ENCODE data around the gene SV2B.

SV2B gene

GRCh38 chr15:91237445-91237844, 137.4 kb downstream of the SV2B start:
- TF ChIP-seq, protein P1, sequence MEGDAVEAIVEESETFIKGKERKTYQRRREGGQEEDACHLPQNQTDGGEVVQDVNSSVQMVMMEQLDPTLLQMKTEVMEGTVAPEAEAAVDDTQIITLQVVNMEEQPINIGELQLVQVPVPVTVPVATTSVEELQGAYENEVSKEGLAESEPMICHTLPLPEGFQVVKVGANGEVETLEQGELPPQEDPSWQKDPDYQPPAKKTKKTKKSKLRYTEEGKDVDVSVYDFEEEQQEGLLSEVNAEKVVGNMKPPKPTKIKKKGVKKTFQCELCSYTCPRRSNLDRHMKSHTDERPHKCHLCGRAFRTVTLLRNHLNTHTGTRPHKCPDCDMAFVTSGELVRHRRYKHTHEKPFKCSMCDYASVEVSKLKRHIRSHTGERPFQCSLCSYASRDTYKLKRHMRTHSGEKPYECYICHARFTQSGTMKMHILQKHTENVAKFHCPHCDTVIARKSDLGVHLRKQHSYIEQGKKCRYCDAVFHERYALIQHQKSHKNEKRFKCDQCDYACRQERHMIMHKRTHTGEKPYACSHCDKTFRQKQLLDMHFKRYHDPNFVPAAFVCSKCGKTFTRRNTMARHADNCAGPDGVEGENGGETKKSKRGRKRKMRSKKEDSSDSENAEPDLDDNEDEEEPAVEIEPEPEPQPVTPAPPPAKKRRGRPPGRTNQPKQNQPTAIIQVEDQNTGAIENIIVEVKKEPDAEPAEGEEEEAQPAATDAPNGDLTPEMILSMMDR (conservative IDR thresholded peaks at IDR 0.05; ENCODE audit: low read length), result no peak
- H3K4me3 ChIP-seq (ENCODE audit: low read length), result no peak overlapping the region

DNA sequence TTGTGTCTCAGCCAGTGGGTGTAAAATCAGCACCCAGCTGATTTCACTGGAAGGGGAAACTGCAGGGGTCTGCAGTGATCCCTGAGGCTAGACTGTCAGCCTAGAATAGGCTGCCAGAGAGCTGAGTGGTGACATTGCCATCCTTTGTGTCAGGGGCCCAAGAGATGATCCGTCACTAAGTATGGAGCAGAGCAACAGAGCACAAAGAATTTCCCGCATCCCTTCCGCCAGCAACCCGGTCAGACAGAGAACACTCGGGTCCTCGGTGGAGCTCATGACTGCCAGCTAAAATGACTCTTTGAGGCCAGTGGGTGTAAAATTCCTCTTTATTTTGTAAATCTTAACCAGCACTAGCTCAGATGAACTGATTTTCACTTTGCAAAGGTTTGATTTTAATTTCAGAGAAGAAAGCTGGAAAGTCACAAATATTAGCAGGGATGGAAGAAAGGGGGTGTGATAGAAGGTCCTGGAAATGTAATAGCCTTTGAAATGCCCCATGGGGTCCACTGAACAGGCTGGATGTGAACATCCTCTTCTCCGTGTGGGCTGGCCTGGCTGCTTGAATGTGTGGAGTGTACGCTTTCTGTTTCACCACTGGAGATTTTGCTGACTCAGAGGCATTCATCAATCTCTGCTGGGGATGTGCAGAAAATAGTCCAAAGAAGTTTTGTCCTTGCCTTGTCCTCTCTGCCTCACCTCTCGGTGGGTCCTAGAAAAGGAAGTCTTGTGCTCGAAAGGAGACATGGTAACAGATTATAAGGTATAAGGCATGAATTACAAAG, 138.8 kb downstream of the SV2B start:
- TF ChIP-seq, protein P1 (conservative IDR thresholded peaks at IDR 0.05; ENCODE audit: low read length), result no peak
- no peak overlapping the region for H3K4me3 ChIP-seq (ENCODE audit: low read length)
- no peak for DNase-seq (ENCODE audit: low read depth)

More at GRCh38 chr15:91237445-91237844, 137.4 kb downstream of the SV2B start:
- DNase-seq (ENCODE audit: low read depth), result no peak

DNA sequence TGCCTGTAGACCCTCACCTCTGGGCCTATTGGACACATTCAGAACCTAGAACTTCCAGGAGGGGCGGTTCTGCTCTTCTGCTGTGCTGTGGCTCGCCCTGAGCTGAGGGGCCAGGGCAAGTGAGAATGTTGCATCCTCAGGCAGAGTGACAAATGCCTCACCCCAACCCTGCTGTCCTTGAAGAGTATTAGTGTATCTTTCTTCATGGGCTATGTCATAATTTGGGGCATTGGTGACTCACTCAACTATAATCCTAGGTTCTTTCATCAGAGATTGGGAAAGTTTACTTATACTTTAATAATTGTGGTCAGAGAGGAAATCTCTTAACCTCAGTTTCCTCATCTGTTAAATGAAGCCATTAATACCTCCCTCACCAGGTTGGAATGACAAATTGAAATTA, 143.8 kb downstream of the SV2B start:
- H3K4me3 ChIP-seq (ENCODE audit: low read length), result no peak overlapping the region
- DNase-seq (ENCODE audit: low read depth), result no peak
- TF ChIP-seq, protein P1 (conservative IDR thresholded peaks at IDR 0.05; ENCODE audit: low read length), result no peak

DNA sequence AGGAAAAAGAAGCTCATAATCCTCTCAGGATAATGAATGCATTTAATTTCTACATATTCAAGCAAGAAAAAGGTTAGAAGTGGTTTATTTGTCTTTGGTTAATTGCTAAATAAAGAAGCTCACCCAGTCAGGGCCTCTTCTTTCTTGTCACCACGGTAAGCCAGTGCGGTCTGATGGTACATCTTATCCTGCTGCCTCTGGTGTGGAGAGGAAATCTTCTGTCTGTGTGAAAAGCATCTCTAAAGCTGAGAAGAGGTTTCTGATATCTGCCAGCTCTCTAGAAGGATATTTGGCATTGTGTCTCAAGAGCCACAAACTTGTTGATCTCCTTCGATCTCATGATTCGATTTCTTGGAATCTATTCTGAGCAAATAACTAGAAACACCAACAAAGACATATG, 144.9 kb downstream of the SV2B start:
- H3K4me3 ChIP-seq (ENCODE audit: low read length), result no peak overlapping the region
- DNase-seq (ENCODE audit: low read depth), result no peak
- TF ChIP-seq, protein P1 (conservative IDR thresholded peaks at IDR 0.05; ENCODE audit: low read length), result no peak

DNA sequence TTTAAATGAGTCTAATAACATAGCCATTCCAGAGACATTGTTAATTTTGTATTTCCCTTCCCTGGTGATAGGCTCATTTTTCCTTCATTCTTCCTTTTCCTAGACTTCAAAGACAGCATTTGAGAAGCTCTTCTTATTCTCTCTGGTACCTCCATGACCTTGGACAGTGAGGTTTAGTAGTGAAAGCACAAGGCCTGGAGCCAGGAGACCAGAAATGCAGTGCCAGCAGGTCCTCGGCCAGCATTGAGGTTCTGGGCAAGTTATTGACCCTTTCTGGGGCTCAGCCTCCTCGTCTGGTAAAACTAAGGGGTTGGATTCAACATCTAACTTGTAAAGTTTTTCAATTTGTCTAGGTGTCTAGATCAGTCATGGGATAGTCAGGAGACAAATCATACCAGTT, 146.9 kb downstream of the SV2B start:
- no peak overlapping the region for H3K4me3 ChIP-seq (ENCODE audit: low read length)
- TF ChIP-seq, protein P1 (conservative IDR thresholded peaks at IDR 0.05; ENCODE audit: low read length), result no peak
- no peak for DNase-seq (ENCODE audit: low read depth)

- TF ChIP-seq, protein P1 (conservative IDR thresholded peaks at IDR 0.05; ENCODE audit: low read length), result no peak
- no peak for DNase-seq (ENCODE audit: low read depth)
- H3K4me3 ChIP-seq (ENCODE audit: low read length), result no peak overlapping the region
Measured at GRCh38 chr15:91249591-91249990, 149.5 kb downstream of the SV2B start.

DNA sequence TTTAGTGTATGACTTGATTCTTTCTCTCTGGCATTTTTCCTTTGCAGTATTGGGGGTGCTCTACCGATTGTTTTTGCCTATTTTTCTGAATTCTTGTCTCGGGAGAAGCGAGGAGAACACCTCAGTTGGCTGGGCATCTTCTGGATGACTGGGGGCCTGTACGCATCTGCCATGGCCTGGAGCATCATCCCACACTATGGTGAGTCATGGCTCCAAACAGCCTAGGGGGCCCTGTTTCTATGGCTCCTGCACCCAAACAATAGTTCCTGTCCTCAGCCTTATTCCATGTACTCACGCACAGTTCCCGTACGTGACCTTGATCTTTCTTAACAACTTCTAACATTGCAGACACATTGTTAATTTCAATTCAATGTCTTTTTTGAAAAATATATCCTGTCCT, 152.3 kb downstream of the SV2B start:
- DNase-seq (ENCODE audit: low read depth), result no peak
- TF ChIP-seq, protein P1 (conservative IDR thresholded peaks at IDR 0.05; ENCODE audit: low read length), result no peak
- no peak overlapping the region for H3K4me3 ChIP-seq (ENCODE audit: low read length)

All from AG10803 (cell line).